K562 (cell line): ENCODE measurements around the gene MRAP2. TPM values are rescaled to one million over a fixed set of nuclear protein-coding genes. Genes with fewer than 3 reads are reported as not detected.
A peak's percentile ranks its signal among the peaks of the same experiment; 100 is the strongest.

Experiments
- CBX1 ChIP-seq: sonication (generic); IDR thresholded peaks from 2 replicates; pipeline ENCODE4 v1.6.1; 2016; ENCODE audit warnings: antibody characterized with exemption, low read depth, mild to moderate bottlenecking
- CXXC5 ChIP-seq: fragments of 250-450 bp; sonication (Bioruptor Pico); IDR thresholded peaks from 2 replicates; pipeline ENCODE4 v1.8.0; 2022; ENCODE audit warnings: inconsistent platforms, mild to moderate bottlenecking, moderate library complexity
- HLTF ChIP-seq: fragments of 450-650 bp; IDR thresholded peaks from 2 replicates; pipeline ENCODE4 v1.6.1; 2016
- ID3 ChIP-seq, 2 experiments: fragments of 250-450 bp in 1 of 2; fragments of 450-650 bp in 1 of 2; sonication (Bioruptor Pico) in 1 of 2; IDR thresholded peaks; 2 replicates each; pipeline versions ENCODE4 v1.6.1 to v1.8.0; 2016 to 2021; ENCODE audit warnings: mild to moderate bottlenecking in 2 of 2, moderate library complexity in 2 of 2, missing compliant biosample characterization in 1 of 2, missing genetic modification characterization in 1 of 2
- MXI1 ChIP-seq: IDR thresholded peaks from 2 replicates; pipeline ENCODE4 v1.6.1; 2011; ENCODE audit warnings: low read depth, mild to moderate bottlenecking, improper control_type of control experiment, low read length
- PHF20 ChIP-seq: fragments of 450-650 bp; IDR thresholded peaks from 2 replicates; pipeline ENCODE4 v1.6.1; 2018; ENCODE audit not compliant: partially characterized antibody
- RCOR1 ChIP-seq, 2 experiments: IDR thresholded peaks; 2 replicates each; pipeline ENCODE4 v1.6.1; 2012; ENCODE audit warnings: low read depth in 2 of 2, low read length in 2 of 2, borderline replicate concordance in 1 of 2, improper control_type of control experiment in 1 of 2
- RFX7 ChIP-seq: fragments of 250-450 bp; sonication (Bioruptor Pico); IDR thresholded peaks from 2 replicates; pipeline ENCODE4 v1.5.1; 2021; ENCODE audit warnings: mild to moderate bottlenecking
- SRF ChIP-seq, 2 experiments: fragments of 250-450, 450-650 bp in 1 of 2; sonication (Bioruptor Pico) in 1 of 2; sonication (generic) in 1 of 2; formaldehyde crosslinking; IDR thresholded peaks; 2 replicates each; pipeline versions ENCODE4 v1.5.0 to v1.5.1; 2020 to 2022; ENCODE audit warnings: mild to moderate bottlenecking in 1 of 2, missing genetic modification reagents in 1 of 2
- TSC22D4 ChIP-seq: fragments of 450-650 bp; IDR thresholded peaks from 2 replicates; pipeline ENCODE4 v1.6.1; 2016; ENCODE audit warnings: missing genetic modification characterization, missing biosample characterization, control low read depth
- ZNF780A ChIP-seq: fragments of 250-450 bp; sonication (Bioruptor Pico); IDR thresholded peaks from 2 replicates; pipeline ENCODE4 v1.5.0; 2021; ENCODE audit warnings: mild to moderate bottlenecking
- polyA plus RNA-seq, 8 experiments: library from polyadenylated mRNA; depleted of rRNA in 4 of 8; stranded (reverse) in 5 of 8; unstranded in 3 of 8; fragments of >200 nt; fragmentation: Nextera tagmentation in 2 of 8; fragmentation: Illumina TruSeq in 1 of 8; extraction: Ambion mirVana in 2 of 8; extraction: Trizol in 1 of 8; gene quantifications; 2 replicates each; pipeline versions ENCODE4 v1.2.1 to v1.2.3, GENCODE V29; 2011 to 2014; ENCODE audit warnings: inconsistent platforms in 1 of 8, missing spikeins in 1 of 8
- total RNA-seq, 7 experiments: library from RNA; depleted of rRNA in 6 of 7; stranded (reverse); fragments of >200 nt in 6 of 7; fragmentation: Illumina TruSeq in 2 of 7; extraction: Trizol in 2 of 7; gene quantifications; 2 replicates each; pipeline versions ENCODE4 v1.2.1 to v1.2.3, GENCODE V29; 2011 to 2021; ENCODE audit warnings: low replicate concordance in 1 of 7
- TF ChIP-seq, protein P1 (sequence below): fragments of 450-650 bp; formaldehyde crosslinking; IDR thresholded peaks from 2 replicates; pipeline ENCODE4 v1.4.0; 2020; ENCODE audit warnings: mild to moderate bottlenecking
- TF ChIP-seq, protein P2 (sequence below): fragments of 250-450 bp; sonication (Bioruptor Pico); IDR thresholded peaks from 2 replicates; pipeline ENCODE4 v1.5.0; 2022; ENCODE audit warnings: mild to moderate bottlenecking

MRAP2 gene
- total and polyA plus RNA-seq, 9 of the 15 experiments (the other 6 are each of a cell fraction or from before 2014, with no cell fraction given) = 5.9 to 38.9 (median 9.3) TPM

DNA sequence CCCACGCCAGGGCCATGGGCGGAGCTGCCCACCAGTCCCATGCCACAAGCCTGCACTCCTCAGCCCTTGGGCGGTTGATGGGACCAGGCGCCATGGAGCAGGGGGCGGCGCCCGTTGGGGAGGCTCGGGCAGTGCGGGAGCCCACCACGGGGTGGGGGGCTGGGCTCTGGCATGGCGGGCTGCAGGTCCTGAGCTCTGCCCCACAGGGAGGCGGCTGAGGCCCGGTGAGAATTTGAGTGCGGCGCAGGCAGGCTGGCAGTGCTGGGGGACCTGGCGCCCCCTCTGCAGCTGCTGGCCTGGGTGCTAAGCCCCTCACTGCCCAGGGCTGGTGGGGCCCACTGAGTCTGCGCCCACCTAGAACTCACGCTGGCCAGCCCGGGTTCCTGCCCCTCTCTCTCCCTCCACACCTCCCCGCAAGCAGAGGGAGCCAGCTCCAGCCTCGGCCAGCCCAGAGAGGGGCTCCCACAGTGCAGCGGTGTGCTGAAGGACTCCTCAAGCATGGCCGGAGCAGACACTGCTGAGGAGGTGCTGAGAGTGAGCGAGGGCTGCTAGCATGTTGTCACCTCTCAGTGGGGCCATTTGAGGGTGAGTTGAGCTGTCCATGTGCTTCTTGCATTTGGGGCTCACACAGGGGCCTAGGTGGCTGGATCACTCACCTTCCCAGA lies 4.0 kb downstream of the MRAP2 start (continued):
- TF ChIP-seq HLTF (peak; percentile 53; the same call in 1 of the 2 replicates), RFX7 (CRISPR knock-in tag) (no peak), ZNF780A (no peak), MXI1 (no peak), TSC22D4 (tag) (no peak), PHF20 (no peak), CXXC5 (CRISPR knock-in tag) (no peak), ID3 (CRISPR knock-in tag; IDR thresholded peaks at IDR 0.05) (no peak), ID3 (tag; IDR thresholded peaks at IDR 0.05) (no peak), CBX1 (peak; percentile 22; the same call in 1 of the 2 replicates), RCOR1 (IDR thresholded peaks at IDR 0.05; ENCODE audit: borderline replicate concordance in 1 of 2, low read depth in 2 of 2, low read length in 2 of 2) (no peak), SRF (CRISPR knock-in tag; IDR thresholded peaks at IDR 0.05) (no peak)
- TF ChIP-seq, protein P1, sequence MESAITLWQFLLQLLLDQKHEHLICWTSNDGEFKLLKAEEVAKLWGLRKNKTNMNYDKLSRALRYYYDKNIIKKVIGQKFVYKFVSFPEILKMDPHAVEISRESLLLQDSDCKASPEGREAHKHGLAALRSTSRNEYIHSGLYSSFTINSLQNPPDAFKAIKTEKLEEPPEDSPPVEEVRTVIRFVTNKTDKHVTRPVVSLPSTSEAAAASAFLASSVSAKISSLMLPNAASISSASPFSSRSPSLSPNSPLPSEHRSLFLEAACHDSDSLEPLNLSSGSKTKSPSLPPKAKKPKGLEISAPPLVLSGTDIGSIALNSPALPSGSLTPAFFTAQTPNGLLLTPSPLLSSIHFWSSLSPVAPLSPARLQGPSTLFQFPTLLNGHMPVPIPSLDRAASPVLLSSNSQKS (CRISPR knock-in tag) = no peak
- TF ChIP-seq, protein P2, sequence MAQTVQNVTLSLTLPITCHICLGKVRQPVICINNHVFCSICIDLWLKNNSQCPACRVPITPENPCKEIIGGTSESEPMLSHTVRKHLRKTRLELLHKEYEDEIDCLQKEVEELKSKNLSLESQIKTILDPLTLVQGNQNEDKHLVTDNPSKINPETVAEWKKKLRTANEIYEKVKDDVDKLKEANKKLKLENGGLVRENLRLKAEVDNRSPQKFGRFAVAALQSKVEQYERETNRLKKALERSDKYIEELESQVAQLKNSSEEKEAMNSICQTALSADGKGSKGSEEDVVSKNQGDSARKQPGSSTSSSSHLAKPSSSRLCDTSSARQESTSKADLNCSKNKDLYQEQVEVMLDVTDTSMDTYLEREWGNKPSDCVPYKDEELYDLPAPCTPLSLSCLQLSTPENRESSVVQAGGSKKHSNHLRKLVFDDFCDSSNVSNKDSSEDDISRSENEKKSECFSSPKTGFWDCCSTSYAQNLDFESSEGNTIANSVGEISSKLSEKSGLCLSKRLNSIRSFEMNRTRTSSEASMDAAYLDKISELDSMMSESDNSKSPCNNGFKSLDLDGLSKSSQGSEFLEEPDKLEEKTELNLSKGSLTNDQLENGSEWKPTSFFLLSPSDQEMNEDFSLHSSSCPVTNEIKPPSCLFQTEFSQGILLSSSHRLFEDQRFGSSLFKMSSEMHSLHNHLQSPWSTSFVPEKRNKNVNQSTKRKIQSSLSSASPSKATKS (CRISPR knock-in tag) = no peak
